Measurements from ENCODE around the gene HMGN1.

HMGN1 gene

GRCh38 chr21:39326607-39327307, 22.1 kb downstream of the HMGN1 start:
- H3K36me3 ChIP-seq (ENCODE audit: control insufficient read depth, low read depth, low read length), result no peaks in the 10 kb centered on the region
- no peak overlapping the region for H3K9ac ChIP-seq (ENCODE audit: low read length)
- no peak overlapping the region for H3K27ac ChIP-seq (ENCODE audit: low read length)
- no peaks in the 10 kb centered on the region for H3K9me3 ChIP-seq (ENCODE audit: control insufficient read depth, low read depth, low read length)
- no peak overlapping the region for H3K4me3 ChIP-seq (ENCODE audit: low read length)
- no peaks in the 10 kb centered on the region for H3K27me3 ChIP-seq (ENCODE audit: control insufficient read depth, insufficient read depth, low read length)
- no peaks in the 10 kb centered on the region for H3K4me1 ChIP-seq (ENCODE audit: control insufficient read depth, low read depth, low read length)

DNA sequence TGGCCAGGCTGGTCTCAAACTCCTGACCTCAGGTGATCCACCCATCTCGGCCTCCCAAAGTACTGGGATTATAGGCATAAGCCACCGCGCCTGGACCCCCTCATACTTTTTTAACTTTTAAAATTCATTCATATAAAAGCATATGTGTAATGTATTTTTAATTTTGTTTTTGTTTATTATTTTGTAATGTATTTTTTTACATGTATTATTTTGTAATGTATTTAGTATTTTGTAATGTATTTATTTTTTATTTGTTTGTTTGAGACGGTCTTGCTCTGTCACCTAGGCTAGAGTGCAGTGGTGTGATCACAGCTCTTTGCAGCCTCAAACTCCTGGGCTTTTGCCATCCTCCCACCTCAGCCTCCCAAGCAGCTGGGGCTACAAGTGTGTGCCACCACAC, 23.4 kb downstream of the HMGN1 start:
- H3K9me3 ChIP-seq (ENCODE audit: control insufficient read depth, low read depth, low read length), result no peaks in the 10 kb centered on the region
- no peaks in the 10 kb centered on the region for H3K36me3 ChIP-seq (ENCODE audit: control insufficient read depth, low read depth, low read length)
- no peak overlapping the region for H3K9ac ChIP-seq (ENCODE audit: low read length)
- H3K27ac ChIP-seq (ENCODE audit: low read length), result no peak overlapping the region
- H3K27me3 ChIP-seq (ENCODE audit: control insufficient read depth, insufficient read depth, low read length), result no peaks in the 10 kb centered on the region
- no peak overlapping the region for H3K4me3 ChIP-seq (ENCODE audit: low read length)
- H3K4me1 ChIP-seq (ENCODE audit: control insufficient read depth, low read depth, low read length), result no peaks in the 10 kb centered on the region

- Histone ChIP-seq H3K4me3 (ENCODE audit: low read length) (no peak overlapping the region), H3K27me3 (ENCODE audit: control insufficient read depth, insufficient read depth, low read length) (no peaks in the 10 kb centered on the region), H3K27ac (ENCODE audit: low read length) (no peak overlapping the region), H3K9ac (ENCODE audit: low read length) (no peak overlapping the region), H3K36me3 (ENCODE audit: control insufficient read depth, low read depth, low read length) (no peaks in the 10 kb centered on the region), H3K4me1 (ENCODE audit: control insufficient read depth, low read depth, low read length) (no peaks in the 10 kb centered on the region), H3K9me3 (ENCODE audit: control insufficient read depth, low read depth, low read length) (no peaks in the 10 kb centered on the region)
Observed at GRCh38 chr21:39321424-39321823, 27.5 kb downstream of the HMGN1 start.

GRCh38 chr21:39319814-39320332, 29.0 kb downstream of the HMGN1 start:
- Histone ChIP-seq H3K36me3 (ENCODE audit: control insufficient read depth, low read depth, low read length) (no peaks in the 10 kb centered on the region), H3K9ac (ENCODE audit: low read length) (no peak overlapping the region), H3K9me3 (ENCODE audit: control insufficient read depth, low read depth, low read length) (no peaks in the 10 kb centered on the region), H3K4me1 (ENCODE audit: control insufficient read depth, low read depth, low read length) (peaks cover under 1% of the 10 kb centered on the region), H3K27me3 (ENCODE audit: control insufficient read depth, insufficient read depth, low read length) (no peaks in the 10 kb centered on the region), H3K4me3 (ENCODE audit: low read length) (no peak overlapping the region), H3K27ac (ENCODE audit: low read length) (no peak overlapping the region)

- H3K27me3 ChIP-seq (ENCODE audit: control insufficient read depth, insufficient read depth, low read length), result no peaks in the 10 kb centered on the region
- no peaks in the 10 kb centered on the region for H3K9me3 ChIP-seq (ENCODE audit: control insufficient read depth, low read depth, low read length)
- no peak overlapping the region for H3K9ac ChIP-seq (ENCODE audit: low read length)
- no peak overlapping the region for H3K4me3 ChIP-seq (ENCODE audit: low read length)
- no peaks in the 10 kb centered on the region for H3K36me3 ChIP-seq (ENCODE audit: control insufficient read depth, low read depth, low read length)
- no peak overlapping the region for H3K27ac ChIP-seq (ENCODE audit: low read length)
- H3K4me1 ChIP-seq (ENCODE audit: control insufficient read depth, low read depth, low read length), result peaks cover 5% of the 10 kb centered on the region
Observed at GRCh38 chr21:39319251-39319756, 29.6 kb downstream of the HMGN1 start.

DNA sequence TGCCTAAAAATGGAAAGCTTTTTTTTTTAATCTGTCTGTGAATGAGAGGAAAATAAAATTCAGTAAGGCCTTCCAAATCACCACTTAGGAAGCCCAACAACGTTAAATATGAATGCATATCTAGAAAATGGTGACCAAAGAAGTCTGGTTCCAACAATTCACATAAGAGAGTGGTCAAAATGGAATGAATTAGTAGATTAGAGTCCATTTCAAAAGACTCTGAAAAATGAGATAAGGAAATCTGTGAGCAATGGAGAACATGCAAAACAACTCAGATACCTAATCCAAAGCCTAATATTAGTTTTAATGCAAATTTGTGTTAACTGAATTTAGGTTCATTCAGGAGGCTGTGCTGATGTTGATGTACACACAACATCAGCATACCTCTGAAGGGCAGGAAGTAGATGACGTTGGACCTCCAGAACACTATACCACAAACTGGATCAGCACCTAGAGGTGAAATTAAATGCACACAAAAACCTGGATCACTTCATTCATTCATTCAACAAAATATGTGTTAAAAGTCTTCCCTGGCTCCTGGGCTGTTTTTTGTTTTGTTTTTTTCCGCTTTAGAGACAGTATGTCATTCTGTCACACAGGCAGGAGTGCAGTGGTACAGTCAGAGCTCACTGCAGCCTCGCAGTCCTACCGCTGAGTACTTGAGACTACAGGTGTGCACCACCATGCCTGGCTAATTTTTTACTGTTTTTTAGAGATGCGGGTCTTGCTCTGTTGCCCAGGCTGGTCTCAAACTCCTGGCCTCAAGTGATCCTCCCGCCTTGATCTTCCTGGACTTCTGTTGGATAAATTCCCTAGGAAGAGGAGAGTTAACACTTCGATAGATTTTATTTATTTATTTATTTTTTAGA, 30.6 kb downstream of the HMGN1 start:
- H3K27ac ChIP-seq (ENCODE audit: low read length), result no peak overlapping the region
- no peaks in the 10 kb centered on the region for H3K27me3 ChIP-seq (ENCODE audit: control insufficient read depth, insufficient read depth, low read length)
- H3K36me3 ChIP-seq (ENCODE audit: control insufficient read depth, low read depth, low read length), result no peaks in the 10 kb centered on the region
- H3K9ac ChIP-seq (ENCODE audit: low read length), result no peak overlapping the region
- peaks cover 5% of the 10 kb centered on the region for H3K4me1 ChIP-seq (ENCODE audit: control insufficient read depth, low read depth, low read length)
- H3K4me3 ChIP-seq (ENCODE audit: low read length), result no peak overlapping the region
- no peaks in the 10 kb centered on the region for H3K9me3 ChIP-seq (ENCODE audit: control insufficient read depth, low read depth, low read length)

- H3K9ac ChIP-seq (ENCODE audit: low read length), result no peak overlapping the region
- H3K9me3 ChIP-seq (ENCODE audit: control insufficient read depth, low read depth, low read length), result no peaks in the 10 kb centered on the region
- no peak overlapping the region for H3K27ac ChIP-seq (ENCODE audit: low read length)
- H3K4me3 ChIP-seq (ENCODE audit: low read length), result no peak overlapping the region
- peaks cover 5% of the 10 kb centered on the region for H3K4me1 ChIP-seq (ENCODE audit: control insufficient read depth, low read depth, low read length)
- no peaks in the 10 kb centered on the region for H3K36me3 ChIP-seq (ENCODE audit: control insufficient read depth, low read depth, low read length)
- no peaks in the 10 kb centered on the region for H3K27me3 ChIP-seq (ENCODE audit: control insufficient read depth, insufficient read depth, low read length)
Observed at GRCh38 chr21:39317134-39318090, 31.5 kb downstream of the HMGN1 start.

GRCh38 chr21:39316729-39317128, 32.2 kb downstream of the HMGN1 start:
- Histone ChIP-seq H3K9me3 (ENCODE audit: control insufficient read depth, low read depth, low read length) (no peaks in the 10 kb centered on the region), H3K4me3 (ENCODE audit: low read length) (no peak overlapping the region), H3K27ac (ENCODE audit: low read length) (no peak overlapping the region), H3K36me3 (ENCODE audit: control insufficient read depth, low read depth, low read length) (peaks cover 5% of the 10 kb centered on the region), H3K27me3 (ENCODE audit: control insufficient read depth, insufficient read depth, low read length) (no peaks in the 10 kb centered on the region), H3K4me1 (ENCODE audit: control insufficient read depth, low read depth, low read length) (peaks cover 11% of the 10 kb centered on the region), H3K9ac (ENCODE audit: low read length) (no peak overlapping the region)

DNA sequence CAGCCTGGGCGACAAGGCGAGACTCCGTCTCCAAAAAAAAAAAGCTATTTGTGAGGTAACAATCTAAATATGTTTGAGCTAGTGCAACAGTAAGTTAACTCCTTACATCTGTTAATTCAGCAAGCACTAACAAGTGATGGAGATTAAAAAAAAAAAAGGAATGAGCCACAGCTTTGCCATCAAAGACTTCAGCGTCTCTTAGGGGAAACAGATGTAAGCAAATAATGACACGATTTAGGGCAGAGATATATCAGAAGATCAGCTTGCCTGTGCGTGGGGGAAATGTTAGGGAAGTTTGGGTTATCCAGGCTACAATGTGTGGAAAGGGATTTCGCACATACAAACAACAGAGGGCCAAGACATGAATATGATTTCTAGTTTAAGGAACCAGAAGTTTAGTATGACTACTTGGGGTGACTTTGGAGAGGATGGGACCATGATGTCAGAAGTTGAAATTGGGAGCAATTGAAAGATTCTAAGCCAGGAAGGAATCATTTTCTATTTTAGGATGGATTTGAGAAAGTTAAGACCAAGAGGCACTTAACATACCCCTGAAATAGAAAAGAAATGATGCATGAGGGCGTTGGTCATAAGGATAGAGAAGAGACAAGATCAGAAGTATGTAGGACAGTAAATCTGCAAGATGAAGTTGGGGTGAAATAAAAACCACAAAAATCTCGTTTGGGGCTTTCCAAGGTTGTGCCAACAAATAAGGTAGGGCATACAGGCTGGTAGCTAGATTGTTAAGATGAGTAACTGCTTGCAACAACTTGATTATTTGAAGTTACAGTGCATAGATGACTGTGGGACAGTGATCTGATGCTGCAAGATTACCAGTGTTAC, 33.1 kb downstream of the HMGN1 start:
- Histone ChIP-seq H3K27ac (ENCODE audit: low read length) (no peak overlapping the region), H3K27me3 (ENCODE audit: control insufficient read depth, insufficient read depth, low read length) (no peaks in the 10 kb centered on the region), H3K36me3 (ENCODE audit: control insufficient read depth, low read depth, low read length) (peaks cover 11% of the 10 kb centered on the region), H3K9ac (ENCODE audit: low read length) (no peak overlapping the region), H3K4me1 (ENCODE audit: control insufficient read depth, low read depth, low read length) (peaks cover 11% of the 10 kb centered on the region), H3K9me3 (ENCODE audit: control insufficient read depth, low read depth, low read length) (no peaks in the 10 kb centered on the region), H3K4me3 (ENCODE audit: low read length) (no peak overlapping the region)

DNA sequence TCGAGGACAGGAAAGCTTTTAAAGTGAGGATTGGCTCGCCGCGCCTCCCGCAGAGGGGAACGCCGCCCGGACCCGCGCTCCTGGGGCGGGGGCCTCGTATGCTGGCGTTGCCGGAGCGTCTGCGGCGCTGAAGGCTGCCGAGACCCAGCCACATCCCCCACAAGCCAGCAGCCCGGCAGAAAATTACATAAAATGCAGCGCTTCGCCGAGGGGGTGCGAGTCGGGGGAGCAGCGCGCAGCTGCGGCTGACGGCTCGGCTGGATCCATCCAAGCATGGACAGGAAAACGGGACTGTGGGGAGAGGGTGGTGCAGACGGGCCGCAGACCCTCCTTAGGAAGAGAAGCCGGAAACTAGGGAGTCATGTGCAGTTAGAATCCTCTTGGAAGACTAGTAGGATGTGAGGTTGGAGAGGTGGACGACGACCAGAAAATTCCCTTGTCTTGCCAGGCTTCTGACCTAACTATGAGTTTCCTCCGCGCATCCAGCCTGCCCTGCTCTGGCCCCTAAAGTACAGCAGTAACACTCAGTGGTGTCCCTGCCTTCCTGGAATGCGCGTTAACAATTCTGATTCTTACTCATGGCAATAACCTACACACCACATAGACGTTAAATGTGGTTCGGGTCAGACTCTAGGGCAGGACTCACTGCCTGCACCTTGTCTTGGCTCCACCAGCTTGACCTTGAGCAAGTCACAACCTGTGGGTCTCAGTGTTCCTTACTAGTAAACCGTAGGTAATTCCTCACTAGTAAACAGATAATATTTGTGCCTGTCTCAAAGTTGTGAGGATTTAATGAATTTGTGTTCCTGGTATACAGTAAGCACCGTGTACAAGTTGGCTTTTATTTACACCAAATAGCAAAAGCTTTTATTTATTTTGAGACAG, 34.5 kb downstream of the HMGN1 start:
- Histone ChIP-seq H3K9me3 (ENCODE audit: control insufficient read depth, low read depth, low read length) (no peaks in the 10 kb centered on the region), H3K36me3 (ENCODE audit: control insufficient read depth, low read depth, low read length) (peaks cover 19% of the 10 kb centered on the region), H3K27ac (ENCODE audit: low read length) (peak overlapping the region; percentile 21), H3K4me1 (ENCODE audit: control insufficient read depth, low read depth, low read length) (peaks cover 11% of the 10 kb centered on the region), H3K27me3 (ENCODE audit: control insufficient read depth, insufficient read depth, low read length) (no peaks in the 10 kb centered on the region), H3K9ac (ENCODE audit: low read length) (peak overlapping the region; percentile 94), H3K4me3 (ENCODE audit: low read length) (peak overlapping the region; percentile 66)

Data from iPS-18a (cell line).